Caco-2 (cell line): ENCODE data around the gene PHF1. TPM values are rescaled to one million over a fixed set of nuclear protein-coding genes. Genes with fewer than 3 reads are reported as not detected.

Experiments
- BruUV-seq: library from RNA; stranded (reverse); fragments of 400-500 nt; replicated peaks from 2 replicates; lab custom pipeline; 2021; lab: Mats Ljungman, UMichigan
- CTCF ChIA-PET: fragments of 300-600 bp; sonication (Branson Sonifier 250); formaldehyde crosslinking; loops from one replicate; lab custom pipeline; 2022; ENCODE audit warnings: antibody characterized with exemption; lab: Charles Lee
- POLR2A ChIA-PET: fragments of 300-600 bp; sonication (Branson Sonifier 250); formaldehyde crosslinking; loops from one replicate; lab custom pipeline; 2022; ENCODE audit warnings: antibody characterized with exemption; lab: Charles Lee
- DNase-seq, 2 experiments: peaks; one replicate each; pipeline versions ENCODE4 v3.0.0 to v3.0.0-alpha.2; 2020 to 2022
- H3K27me3 ChIP-seq: replicated peaks from 2 replicates; pipeline ENCODE4 v1.6.0; 2011; ENCODE audit warnings: low read length; ENCODE audit not compliant: control insufficient read depth, insufficient read depth
- H3K36me3 ChIP-seq: 2 replicates; pipeline ENCODE4 v1.5.1; 2011; ENCODE audit warnings: low read length; ENCODE audit not compliant: control insufficient read depth, insufficient read depth
- H3K4me1 ChIP-seq: fragments of 250-450 bp; sonication (Bioruptor Pico); 2 replicates; pipeline ENCODE4 v1.5.1; 2020; ENCODE audit warnings: mild to moderate bottlenecking
- H3K4me3 ChIP-seq: 2 replicates; pipeline ENCODE4 v1.5.1; 2011; ENCODE audit warnings: low read depth, mild to moderate bottlenecking, control low read depth, low read length
- H3K9me3 ChIP-seq: fragments of 250-450 bp; sonication (Bioruptor Pico); 2 replicates; pipeline ENCODE4 v1.5.1; 2020; ENCODE audit warnings: mild to moderate bottlenecking, moderate library complexity
- H3K27ac Mint-ChIP-seq: one replicate; pipeline ENCODE4 v1.8.0; 2022; ENCODE audit warnings: mixed read lengths; ENCODE audit not compliant: unreplicated experiment
- H3K27me3 Mint-ChIP-seq: one replicate; pipeline ENCODE4 v1.8.0; 2022; ENCODE audit warnings: mixed read lengths; ENCODE audit not compliant: insufficient read depth, unreplicated experiment
- H3K36me3 Mint-ChIP-seq: one replicate; pipeline ENCODE4 v1.8.0; 2022; ENCODE audit warnings: mild to moderate bottlenecking, mixed read lengths; ENCODE audit not compliant: insufficient read depth, unreplicated experiment
- H3K4me1 Mint-ChIP-seq: one replicate; pipeline ENCODE4 v1.8.0; 2022; ENCODE audit warnings: low read depth, mixed read lengths; ENCODE audit not compliant: unreplicated experiment
- H3K4me3 Mint-ChIP-seq: one replicate; pipeline ENCODE4 v1.8.0; 2022; ENCODE audit warnings: mild to moderate bottlenecking, moderate library complexity, mixed read lengths; ENCODE audit not compliant: unreplicated experiment
- H3K9me3 Mint-ChIP-seq: one replicate; pipeline ENCODE4 v1.8.0; 2022; ENCODE audit warnings: mixed read lengths; ENCODE audit not compliant: unreplicated experiment
- CTCF ChIP-seq, 2 experiments: fragments of 200-600 bp in 1 of 2; IDR thresholded peaks; 1 replicate in 1 of 2; 2 replicates in 1 of 2; pipeline versions ENCODE4 v1.5.1 to v1.8.0; 2011 to 2022; ENCODE audit warnings: antibody characterized with exemption in 1 of 2, control low read depth in 1 of 2, inconsistent platforms in 1 of 2, low read depth in 1 of 2, low read length in 1 of 2, mild to moderate bottlenecking in 1 of 2, moderate library complexity in 1 of 2; ENCODE audit not compliant: insufficient read depth in 1 of 2, severe bottlenecking in 1 of 2, unreplicated experiment in 1 of 2
- intact Hi-C: fragments of 100-400 bp; cut with micrococcal nuclease; formaldehyde crosslinking; loops from one replicate; pipeline ENCODE4 v1.10.0; 2022; ENCODE audit not compliant: unreplicated experiment
- total RNA-seq: library from RNA; stranded (reverse); gene quantifications from 2 replicates; pipeline ENCODE4 v1.2.3, GENCODE V29; 2022

The PHF1 gene
- total RNA-seq, 1 experiment from 2014 or later, result 26.4 TPM

DNA sequence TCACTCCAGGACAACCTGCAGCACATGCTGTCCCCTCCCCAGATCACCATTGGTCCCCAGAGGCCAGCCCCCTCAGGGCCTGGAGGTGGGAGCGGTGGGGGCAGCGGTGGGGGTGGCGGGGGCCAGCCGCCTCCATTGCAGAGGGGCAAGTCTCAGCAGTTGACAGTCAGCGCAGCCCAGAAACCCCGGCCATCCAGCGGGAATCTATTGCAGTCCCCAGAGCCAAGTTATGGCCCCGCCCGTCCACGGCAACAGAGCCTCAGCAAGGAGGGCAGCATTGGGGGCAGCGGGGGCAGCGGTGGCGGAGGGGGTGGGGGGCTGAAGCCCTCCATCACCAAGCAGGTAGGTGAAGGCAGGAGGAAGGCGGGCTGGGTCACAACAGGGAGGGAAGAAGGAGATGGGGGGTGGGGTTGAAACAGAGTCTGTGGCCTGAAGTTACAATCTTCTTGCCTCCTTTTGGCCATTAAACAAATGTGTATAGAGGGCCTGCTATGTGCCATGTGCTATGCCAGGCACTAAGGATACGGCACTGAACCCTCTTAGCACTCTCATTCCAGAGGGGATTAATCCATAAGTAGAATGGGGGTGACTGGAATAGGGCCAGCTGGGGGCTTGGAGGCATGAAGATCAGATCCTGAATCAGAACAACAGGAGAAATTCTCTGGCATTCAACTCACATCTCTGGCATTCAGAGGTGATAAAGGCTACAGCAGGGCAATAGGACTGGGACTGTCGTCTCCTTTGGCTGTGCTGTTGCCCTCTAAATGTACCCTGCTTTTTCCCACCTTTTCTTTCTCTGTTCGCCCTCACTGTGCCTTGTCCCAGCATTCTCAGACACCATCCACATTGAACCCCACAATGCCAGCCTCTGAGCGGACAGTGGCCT is 33.0 kb downstream of the PHF1 start:
- Mint-ChIP-seq H3K9me3 (no peaks in the 10 kb centered on the region), H3K4me1 (no peaks in the 10 kb centered on the region), H3K27me3 (no peaks in the 10 kb centered on the region), H3K4me3 (no peak overlapping the region), H3K27ac (no peak overlapping the region), H3K36me3 (peaks cover 4% of the 10 kb centered on the region)
- intact Hi-C loops, result no loop called here
- no peak for DNase-seq
- Histone ChIP-seq H3K27me3 (no peaks in the 10 kb centered on the region), H3K9me3 (no peaks in the 10 kb centered on the region), H3K4me3 (no peak overlapping the region), H3K4me1 (no peaks in the 10 kb centered on the region), H3K36me3 (no peaks in the 10 kb centered on the region; the same call in 1 of the 2 replicates)
- POLR2A ChIA-PET, result no interaction called here
- no TSS peak for BruUV-seq
- no peak for TF ChIP-seq CTCF (IDR thresholded peaks at IDR 0.05; ENCODE audit: insufficient read depth in 1 of 2, low read depth in 1 of 2, low read length in 1 of 2, severe bottlenecking in 1 of 2, unreplicated experiment in 1 of 2)
- CTCF ChIA-PET, result no interaction called here

DNA sequence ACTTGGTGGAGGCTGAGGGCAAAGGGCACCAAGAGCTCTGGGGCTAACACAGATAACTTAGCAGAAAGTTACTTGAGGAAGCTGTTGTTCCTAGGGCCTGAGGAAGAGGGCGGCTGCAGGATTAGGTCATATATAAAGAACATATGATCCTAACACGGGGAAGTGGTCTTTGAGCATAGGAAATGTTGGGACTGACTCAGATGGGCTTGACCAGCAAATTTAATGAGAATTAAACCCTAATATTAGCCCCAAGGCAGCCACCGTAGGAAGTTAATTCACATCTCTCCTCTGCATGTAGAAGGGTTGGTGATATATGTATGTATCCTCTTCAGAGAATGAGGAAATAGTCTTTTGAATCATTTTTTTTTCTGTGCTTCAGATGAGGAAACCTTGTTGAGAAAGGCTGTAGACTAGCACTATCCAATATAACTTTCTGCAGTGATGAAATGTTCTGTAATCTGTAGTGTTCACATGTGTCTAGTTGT is 34.3 kb downstream of the PHF1 start:
- POLR2A ChIA-PET, result no interaction called here
- Mint-ChIP-seq H3K4me3 (no peak overlapping the region), H3K9me3 (no peaks in the 10 kb centered on the region), H3K27me3 (no peaks in the 10 kb centered on the region), H3K4me1 (no peaks in the 10 kb centered on the region), H3K27ac (no peak overlapping the region), H3K36me3 (no peaks in the 10 kb centered on the region)
- no peak for TF ChIP-seq CTCF (IDR thresholded peaks at IDR 0.05; ENCODE audit: insufficient read depth in 1 of 2, low read depth in 1 of 2, low read length in 1 of 2, severe bottlenecking in 1 of 2, unreplicated experiment in 1 of 2)
- DNase-seq, result no peak
- Histone ChIP-seq H3K4me1 (no peaks in the 10 kb centered on the region), H3K4me3 (no peak overlapping the region), H3K9me3 (no peaks in the 10 kb centered on the region), H3K36me3 (no peaks in the 10 kb centered on the region; the same call in 1 of the 2 replicates), H3K27me3 (no peaks in the 10 kb centered on the region)
- intact Hi-C loops, result no loop called here
- CTCF ChIA-PET, result no interaction called here
- BruUV-seq, result no TSS peak

GRCh38 chr6:33446356-33446755 is 35.5 kb downstream of the PHF1 start:
- Mint-ChIP-seq H3K36me3 (no peaks in the 10 kb centered on the region), H3K4me3 (no peak overlapping the region), H3K9me3 (no peaks in the 10 kb centered on the region), H3K4me1 (no peaks in the 10 kb centered on the region), H3K27ac (no peak overlapping the region), H3K27me3 (no peaks in the 10 kb centered on the region)
- Histone ChIP-seq H3K9me3 (no peaks in the 10 kb centered on the region), H3K4me3 (no peak overlapping the region), H3K27me3 (no peaks in the 10 kb centered on the region), H3K4me1 (no peaks in the 10 kb centered on the region), H3K36me3 (no peaks in the 10 kb centered on the region; the same call in 1 of the 2 replicates)
- ChIA-PET CTCF (no interaction called here), POLR2A (interaction anchor here (0.6 kb wide), 1 partner anchor 262 kb away, joined by 4 read pairs; no protein-coding TSS in a partner anchor)
- no TSS peak for BruUV-seq
- intact Hi-C loops, result no loop called here
- TF ChIP-seq CTCF (IDR thresholded peaks at IDR 0.05; ENCODE audit: insufficient read depth in 1 of 2, low read depth in 1 of 2, low read length in 1 of 2, severe bottlenecking in 1 of 2, unreplicated experiment in 1 of 2), result no peak
- no peak for DNase-seq
